Fibroblast of gingiva (primary cell): ENCODE results near the gene ASAH2.
"Not testable (repeated sequence)": the region's sequence is repeated elsewhere in the genome, so short reads cannot be mapped to it uniquely, and the experiment has no call there.

Source experiments
- DNase-seq: peaks from one replicate; pipeline ENCODE4 v3.0.0-alpha.2; 2011; ENCODE audit warnings: low read depth

The ASAH2 gene

DNA sequence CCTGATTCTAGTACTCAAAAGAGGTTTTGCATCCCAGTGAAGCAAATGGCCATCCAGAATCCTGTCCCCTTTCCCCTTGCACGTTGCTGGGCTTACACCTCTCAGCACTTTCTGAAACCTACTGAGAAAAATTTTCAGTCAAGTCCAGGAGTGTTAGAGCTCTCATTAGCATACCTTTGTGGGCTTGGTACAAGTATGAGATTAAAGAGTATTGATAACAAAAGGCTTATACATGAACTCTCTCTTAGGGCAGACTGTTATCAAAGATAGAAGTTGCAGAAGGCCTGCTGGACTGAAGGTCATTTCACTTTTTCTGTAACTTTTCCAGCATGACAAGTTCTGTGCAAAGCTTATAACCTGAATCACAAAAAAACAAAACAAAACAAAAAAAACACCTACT is at the start of gene ASAH2:
TSS of gene ASAH2 (minus strand) at position 123 of the 400 bp plus-strand sequence. CDS start 2,906 bp downstream, outside the sequence.
- DNase-seq = no peak

DNA sequence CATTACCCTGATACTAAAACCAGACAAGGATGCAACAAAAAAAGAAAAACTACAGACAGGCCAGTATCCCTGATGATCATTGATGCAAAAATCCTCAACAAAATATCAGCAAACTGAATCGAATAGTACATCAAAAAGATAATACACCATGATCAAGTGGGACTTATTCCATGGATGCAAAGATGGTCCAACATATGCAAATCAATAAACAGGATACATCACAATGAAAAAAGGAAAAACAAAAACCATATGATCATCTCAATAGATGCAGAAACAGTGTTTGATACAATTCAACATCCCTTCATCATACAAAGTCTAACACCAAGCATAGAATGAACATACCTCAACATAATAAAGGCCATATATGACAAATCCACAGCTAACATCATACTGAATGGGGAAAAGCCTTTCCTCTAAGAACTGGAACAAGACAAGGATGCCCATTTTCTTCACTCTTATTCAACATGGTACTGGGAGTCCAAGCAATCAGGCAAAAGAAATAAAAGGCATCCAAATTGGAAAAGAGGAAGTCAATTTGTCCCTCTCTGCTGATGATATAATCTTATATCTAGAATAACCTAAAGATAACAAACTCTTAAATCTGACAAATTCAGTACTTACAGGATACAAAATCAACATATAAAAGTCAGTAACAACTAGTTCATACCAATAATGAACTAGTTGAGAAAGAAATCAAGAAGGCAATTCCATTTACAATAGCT is 48.8 kb upstream of the ASAH2 start:
- no peak for DNase-seq

- DNase-seq = no peak
Measured at GRCh38 chr10:50295367-50295766, 44.1 kb upstream of the ASAH2 start.

GRCh38 chr10:50294582-50294981 is 43.3 kb upstream of the ASAH2 start:
- DNase-seq = no peak

- no peak for DNase-seq
Measured at GRCh38 chr10:50293513-50294313, 42.4 kb upstream of the ASAH2 start.

- peak; percentile 9 for DNase-seq
Measured at GRCh38 chr10:50291261-50291850, 40.0 kb upstream of the ASAH2 start.

DNA sequence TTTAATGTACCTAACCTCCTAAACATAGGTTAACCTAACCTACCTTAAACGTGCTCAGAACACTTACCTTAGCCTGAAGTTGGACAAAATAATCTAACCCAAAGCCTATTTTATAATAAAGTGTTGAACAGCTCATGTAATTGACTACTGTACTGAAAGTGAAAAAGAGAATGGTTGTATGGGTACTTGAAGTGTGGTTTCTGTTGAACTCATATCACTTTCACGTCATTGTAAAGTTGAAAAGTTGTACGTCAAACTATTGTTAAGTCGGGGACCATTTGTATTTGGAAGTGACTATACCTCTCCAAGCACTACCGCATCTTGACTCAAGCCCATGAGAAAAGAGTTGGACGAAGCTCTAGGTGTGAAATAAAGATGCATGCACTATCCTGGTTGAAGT is 37.9 kb upstream of the ASAH2 start:
- no peak for DNase-seq

- no peak for DNase-seq
Measured at GRCh38 chr10:50286996-50287803, 35.9 kb upstream of the ASAH2 start.

- DNase-seq = peak; percentile 88
Measured at GRCh38 chr10:50286517-50286916, 35.2 kb upstream of the ASAH2 start.

GRCh38 chr10:50281967-50282522 is 30.7 kb upstream of the ASAH2 start:
- DNase-seq = no peak

- no peak for DNase-seq
Measured at GRCh38 chr10:50281210-50281966, 30.1 kb upstream of the ASAH2 start.

DNA sequence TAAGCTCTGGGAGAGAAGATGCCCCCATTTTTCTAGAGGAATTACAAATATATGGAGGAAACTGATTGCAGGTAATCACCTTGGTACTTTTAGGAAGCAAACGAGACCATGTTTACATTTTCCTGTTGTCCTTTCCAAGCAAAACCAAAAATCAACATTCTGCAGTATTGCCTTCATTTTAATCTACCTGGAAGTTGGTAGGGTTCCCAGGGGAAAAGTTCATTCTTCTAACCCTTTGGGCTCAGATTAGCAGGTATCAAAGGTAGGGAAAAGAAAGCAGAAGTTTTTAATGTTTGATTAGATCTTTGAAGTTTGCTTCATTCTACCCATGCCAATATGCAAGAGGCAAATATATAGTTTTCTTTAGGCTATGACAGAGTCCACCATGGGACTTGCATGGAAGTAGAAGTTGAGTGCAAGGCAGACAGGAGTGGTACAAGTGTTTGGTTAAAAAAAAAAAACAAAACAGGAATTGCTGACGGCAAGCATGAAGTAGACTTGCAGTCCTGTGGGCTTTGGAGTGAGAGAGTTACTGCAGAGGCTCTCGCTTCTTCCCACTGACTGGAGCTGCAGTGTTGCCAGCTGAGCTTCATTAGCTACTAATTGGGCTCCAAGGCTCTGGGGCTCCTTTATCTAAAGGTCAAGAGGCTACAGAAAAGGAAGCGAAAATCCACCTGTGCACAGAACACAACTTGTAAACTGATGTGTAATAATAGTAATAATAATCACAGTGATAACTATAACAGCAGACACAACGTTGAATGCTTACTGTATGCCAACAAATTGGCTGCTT is 28.9 kb upstream of the ASAH2 start:
- DNase-seq = no peak

DNA sequence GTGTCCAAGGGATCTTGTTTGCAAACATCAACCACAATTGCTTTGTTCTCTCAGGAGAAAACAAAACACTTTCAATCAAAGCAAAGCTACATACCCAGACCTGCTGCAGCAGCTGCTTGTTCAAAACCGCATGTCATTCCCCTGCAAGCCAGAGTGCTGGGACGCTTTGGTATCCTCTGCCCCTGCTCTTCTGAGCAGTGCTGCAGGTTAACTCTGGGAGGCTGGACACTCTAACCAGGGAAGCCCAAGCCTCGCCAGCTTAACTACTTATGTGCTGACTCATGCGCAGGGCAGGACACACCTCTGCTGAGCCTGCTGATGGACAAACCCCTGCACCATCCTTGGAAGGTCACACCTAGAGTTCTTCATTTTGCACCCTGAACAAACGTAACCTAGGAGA is 28.2 kb upstream of the ASAH2 start:
- no peak for DNase-seq

GRCh38 chr10:50275650-50276235 is 24.4 kb upstream of the ASAH2 start:
- no peak for DNase-seq

DNA sequence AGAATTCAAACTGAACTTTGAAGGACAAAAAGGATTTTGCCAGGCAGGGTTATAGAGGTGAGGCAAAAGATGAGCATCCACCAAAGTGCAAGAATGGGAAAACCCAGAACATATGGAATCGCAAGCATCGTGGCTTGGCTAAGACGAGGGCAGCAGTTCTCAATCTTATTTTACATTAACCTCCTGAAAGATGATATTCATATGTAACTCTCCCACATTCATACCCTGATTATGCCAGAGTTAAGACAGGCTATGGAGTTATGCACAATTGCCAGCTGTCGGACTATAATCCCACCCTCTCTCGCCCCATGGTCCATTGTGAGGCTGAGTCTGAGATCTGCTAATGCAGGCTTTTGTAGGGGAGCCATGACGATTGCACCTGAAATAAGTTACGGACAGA is 21.2 kb upstream of the ASAH2 start:
- DNase-seq = no peak

DNA sequence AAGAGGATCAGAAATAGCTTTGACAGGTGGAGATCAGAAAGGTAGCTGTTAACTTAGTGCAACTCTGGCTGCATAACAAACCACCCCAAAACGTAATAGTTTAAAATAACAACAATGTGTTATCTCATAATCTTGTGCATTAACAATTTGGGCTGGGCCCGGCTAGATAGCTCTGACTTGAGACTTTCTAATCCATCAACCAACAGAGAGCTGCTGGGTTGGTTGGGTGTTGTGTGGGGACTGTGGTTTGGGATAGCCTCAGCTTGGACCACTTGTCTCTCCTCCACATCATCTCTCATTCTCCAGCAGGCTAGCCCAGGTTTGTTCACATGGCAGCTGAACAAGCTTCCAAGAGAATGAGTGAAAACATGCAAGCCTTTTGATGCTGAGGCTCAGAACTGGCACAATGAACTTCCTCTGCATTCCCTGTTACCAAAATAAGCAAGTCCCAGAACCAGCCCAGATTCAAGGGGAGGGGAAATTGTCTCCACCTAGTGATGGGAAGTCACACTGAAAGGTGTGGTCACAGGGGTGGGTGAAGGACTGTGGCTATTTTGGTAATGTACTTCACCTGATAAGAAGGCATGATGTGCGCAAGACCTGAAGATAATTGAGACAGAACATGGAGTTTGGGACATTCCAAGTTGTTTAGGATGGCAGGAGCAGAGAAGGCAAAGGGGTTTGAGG is 20.4 kb upstream of the ASAH2 start:
- DNase-seq = no peak

DNA sequence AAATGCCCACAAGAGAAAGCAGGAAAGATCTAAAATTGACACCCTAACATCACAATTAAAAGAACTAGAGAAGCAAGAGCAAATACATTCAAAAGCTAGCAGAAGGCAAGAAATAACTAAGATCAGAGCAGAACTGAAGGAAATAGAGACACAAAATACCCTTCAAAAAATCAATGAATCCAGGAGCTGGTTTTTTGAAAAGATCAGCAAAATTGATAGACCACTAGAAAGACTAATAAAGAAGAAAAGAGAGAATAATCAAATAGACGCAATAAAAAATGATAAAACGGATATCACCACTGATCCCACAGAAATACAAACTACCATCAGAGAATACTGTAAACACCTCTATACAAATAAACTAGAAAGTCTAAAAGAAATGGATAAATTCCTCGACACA is 16.6 kb upstream of the ASAH2 start:
- DNase-seq = not testable (repeated sequence)

- not testable (repeated sequence) for DNase-seq
Measured at GRCh38 chr10:50262625-50263024, 11.3 kb upstream of the ASAH2 start.

- DNase-seq = no peak
Measured at GRCh38 chr10:50260791-50261281, 9.5 kb upstream of the ASAH2 start.
